ENCODE data around the gene SHC4. TPM values are rescaled to one million over a fixed set of nuclear protein-coding genes. Genes with fewer than 3 reads are reported as not detected.

SHC4 gene
- total and polyA plus RNA-seq, 4 donors, result 0.09 to 1.9 (median 0.44) TPM

DNA sequence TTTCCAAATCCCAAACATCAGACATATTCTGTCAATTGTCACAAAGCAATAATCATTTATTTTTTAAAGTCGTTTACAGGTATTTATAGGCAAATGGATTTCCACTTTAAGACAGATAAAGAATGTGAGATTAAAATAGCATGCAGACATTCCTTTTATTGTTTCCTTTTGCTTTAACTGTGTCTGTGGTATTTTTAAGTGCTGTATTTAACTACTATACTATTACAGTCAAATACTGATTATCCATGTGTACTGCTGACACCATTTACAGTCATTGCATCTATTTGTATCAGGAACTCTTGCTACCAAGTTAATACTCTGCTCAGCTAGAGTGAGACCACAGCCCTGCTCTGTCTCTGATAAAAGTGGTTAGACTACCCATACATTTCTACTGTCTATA, 140.0 kb downstream of the SHC4 start:
- Histone ChIP-seq H3K27ac (ENCODE audit: low read depth in 1 of 2, low read length in 1 of 2) (no peak overlapping the region), H3K4me1 (ENCODE audit: control insufficient read depth in 5 of 5, insufficient read depth in 5 of 5, low read length in 5 of 5) (no peaks in the 10 kb centered on the region), H3K27me3 (ENCODE audit: control insufficient read depth in 3 of 3, insufficient read depth in 3 of 3, low read length in 2 of 3) (no peaks in the 10 kb centered on the region), H3K36me3 (ENCODE audit: control insufficient read depth in 4 of 4, insufficient read depth in 4 of 4, low read length in 4 of 4) (no peaks in the 10 kb centered on the region), H3K9me3 (ENCODE audit: control insufficient read depth in 4 of 4, insufficient read depth in 3 of 4, low read length in 3 of 4) (peaks cover 0 to 5% (median 0%) of the 10 kb centered on the region in 4 donors), H3K9ac (ENCODE audit: insufficient read depth in 1 of 2, low read length in 2 of 2) (no peak overlapping the region), H3K4me3 (no peak overlapping the region)
- ATAC-seq (ENCODE audit: insufficient read depth, low FRiP score) (no peak), DNase-seq (no peak)
- 62 to 80% methylated on average over 1 of the region's 1 CpG for WGBS, 2 donors
- no peak for TF ChIP-seq CTCF (IDR thresholded peaks at IDR 0.05; ENCODE audit: control extremely low read depth, extremely low read depth)

- H3K9ac ChIP-seq (ENCODE audit: insufficient read depth in 1 of 2, low read length in 2 of 2), result no peak overlapping the region
- no peaks in the 10 kb centered on the region for H3K4me1 ChIP-seq (ENCODE audit: control insufficient read depth in 5 of 5, insufficient read depth in 5 of 5, low read length in 5 of 5)
- whole genome bisulfite sequencing, 2 donors, result 18 to 47% methylated on average over 1 of the region's 1 CpG
- ATAC-seq (ENCODE audit: insufficient read depth, low FRiP score) (no peak), DNase-seq (no peak)
- H3K27me3 ChIP-seq (ENCODE audit: control insufficient read depth in 3 of 3, insufficient read depth in 3 of 3, low read length in 2 of 3), result no peaks in the 10 kb centered on the region
- TF ChIP-seq CTCF (IDR thresholded peaks at IDR 0.05; ENCODE audit: control extremely low read depth, extremely low read depth), result no peak
- no peak overlapping the region for H3K4me3 ChIP-seq
- peaks cover 0 to 5% (median 0%) of the 10 kb centered on the region in 4 donors for H3K9me3 ChIP-seq (ENCODE audit: control insufficient read depth in 4 of 4, insufficient read depth in 3 of 4, low read length in 3 of 4)
- no peaks in the 10 kb centered on the region for H3K36me3 ChIP-seq (ENCODE audit: control insufficient read depth in 4 of 4, insufficient read depth in 4 of 4, low read length in 4 of 4)
- no peak overlapping the region for H3K27ac ChIP-seq (ENCODE audit: low read depth in 1 of 2, low read length in 1 of 2)
These were observed 140.5 kb downstream of the SHC4 start for GRCh38 chr15:48823237-48823636.

DNA sequence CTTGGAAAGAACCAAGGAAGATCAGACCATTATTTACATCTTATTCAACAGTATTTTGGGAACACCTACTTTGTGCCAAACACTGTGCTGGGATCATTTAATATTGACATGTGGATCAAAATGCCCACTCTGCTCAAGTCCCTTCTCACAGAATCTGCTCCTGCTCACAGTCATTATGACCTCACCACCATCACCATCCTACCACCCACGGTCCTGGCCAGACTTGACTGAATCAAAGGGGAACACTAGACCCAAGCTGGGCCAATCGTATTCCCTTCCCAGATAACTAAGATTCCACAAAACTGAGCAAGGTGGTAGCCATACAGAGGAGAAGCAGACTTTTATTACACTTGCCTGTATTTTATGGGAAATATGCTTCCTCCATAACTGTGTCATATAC, 149.4 kb downstream of the SHC4 start:
- Histone ChIP-seq H3K9ac (ENCODE audit: insufficient read depth in 1 of 2, low read length in 2 of 2) (no peak overlapping the region), H3K36me3 (ENCODE audit: control insufficient read depth in 4 of 4, insufficient read depth in 4 of 4, low read length in 4 of 4) (no peaks in the 10 kb centered on the region), H3K27ac (ENCODE audit: low read depth in 1 of 2, low read length in 1 of 2) (no peak overlapping the region), H3K4me1 (ENCODE audit: control insufficient read depth in 5 of 5, insufficient read depth in 5 of 5, low read length in 5 of 5) (peaks cover 0 to 13% (median 4%) of the 10 kb centered on the region in 5 donors), H3K4me3 (no peak overlapping the region), H3K9me3 (ENCODE audit: control insufficient read depth in 4 of 4, insufficient read depth in 3 of 4, low read length in 3 of 4) (no peaks in the 10 kb centered on the region), H3K27me3 (ENCODE audit: control insufficient read depth in 3 of 3, insufficient read depth in 3 of 3, low read length in 2 of 3) (peaks cover 0 to 3% (median 0%) of the 10 kb centered on the region in 3 donors)
- 84 to 88% methylated on average over 2 of the region's 2 CpGs for WGBS, 2 donors
- no peak for ATAC-seq (ENCODE audit: insufficient read depth, low FRiP score)
- no peak for DNase-seq
- no peak for TF ChIP-seq CTCF (IDR thresholded peaks at IDR 0.05; ENCODE audit: control extremely low read depth, extremely low read depth)

- peaks cover 0 to 13% (median 4%) of the 10 kb centered on the region in 5 donors for H3K4me1 ChIP-seq (ENCODE audit: control insufficient read depth in 5 of 5, insufficient read depth in 5 of 5, low read length in 5 of 5)
- H3K9ac ChIP-seq (ENCODE audit: insufficient read depth in 1 of 2, low read length in 2 of 2), result peak overlapping the region in 1 of 2 donors; percentile 71
- no peak for TF ChIP-seq CTCF (IDR thresholded peaks at IDR 0.05; ENCODE audit: control extremely low read depth, extremely low read depth)
- peaks cover 0 to 3% (median 0%) of the 10 kb centered on the region in 3 donors for H3K27me3 ChIP-seq (ENCODE audit: control insufficient read depth in 3 of 3, insufficient read depth in 3 of 3, low read length in 2 of 3)
- DNase-seq (no peak), ATAC-seq (ENCODE audit: insufficient read depth, low FRiP score) (no peak)
- no peak overlapping the region for H3K27ac ChIP-seq (ENCODE audit: low read depth in 1 of 2, low read length in 1 of 2)
- no peaks in the 10 kb centered on the region for H3K36me3 ChIP-seq (ENCODE audit: control insufficient read depth in 4 of 4, insufficient read depth in 4 of 4, low read length in 4 of 4)
- peak overlapping the region; percentile 78 for H3K4me3 ChIP-seq
- H3K9me3 ChIP-seq (ENCODE audit: control insufficient read depth in 4 of 4, insufficient read depth in 3 of 4, low read length in 3 of 4), result no peaks in the 10 kb centered on the region
- 10 to 11% methylated on average over 25 of the region's 25 CpGs for WGBS, 2 donors
These were observed 152.3 kb downstream of the SHC4 start for GRCh38 chr15:48811325-48811958.

Data from lung (tissue), 12 donors.